Smooth muscle cell (in vitro differentiated cells): ENCODE results near the gene RALGPS2. TPM values are rescaled to one million over a fixed set of nuclear protein-coding genes. Genes with fewer than 3 reads are reported as not detected.

ENCODE experiments used
- DNase-seq: peaks from one replicate; lab custom pipeline; 2025; ENCODE audit not compliant: unreplicated experiment; lab: John Stamatoyannopoulos, UW
- H2AFZ ChIP-seq: fragments of 200-600 bp; sonication (generic); 2 replicates; pipeline ENCODE4 v1.6.0; 2016; ENCODE audit warnings: antibody characterized with exemption, low read depth, mild to moderate bottlenecking
- H3F3A ChIP-seq: fragments of 200-600 bp; sonication (generic); 2 replicates; pipeline ENCODE4 v1.6.0; 2017; ENCODE audit warnings: antibody characterized with exemption, low read depth
- H3K27ac ChIP-seq: fragments of 200-600 bp; sonication (generic); 2 replicates; pipeline ENCODE4 v1.5.1; 2016; ENCODE audit warnings: low read depth, mild to moderate bottlenecking
- H3K27me3 ChIP-seq: fragments of 200-600 bp; sonication (generic); 2 replicates; pipeline ENCODE4 v1.6.1; 2016; ENCODE audit warnings: low read depth, mild to moderate bottlenecking
- H3K36me3 ChIP-seq: fragments of 200-600 bp; sonication (generic); 2 replicates; pipeline ENCODE4 v1.5.1; 2016; ENCODE audit warnings: low read depth
- H3K4me1 ChIP-seq: fragments of 200-600 bp; sonication (generic); 2 replicates; pipeline ENCODE4 v1.5.1; 2016; ENCODE audit warnings: low read depth
- H3K4me2 ChIP-seq: fragments of 200-600 bp; sonication (generic); 2 replicates; pipeline ENCODE4 v1.6.0; 2016; ENCODE audit warnings: mild to moderate bottlenecking
- H3K4me3 ChIP-seq: fragments of 200-600 bp; sonication (generic); 2 replicates; pipeline ENCODE4 v1.5.1; 2016; ENCODE audit warnings: mild to moderate bottlenecking
- H3K79me2 ChIP-seq: fragments of 200-600 bp; sonication (generic); 2 replicates; pipeline ENCODE4 v1.6.0; 2016; ENCODE audit warnings: low read depth, mild to moderate bottlenecking
- H3K9ac ChIP-seq: fragments of 200-600 bp; sonication (generic); 2 replicates; pipeline ENCODE4 v1.6.0; 2016; ENCODE audit warnings: low read depth
- H3K9me3 ChIP-seq: fragments of 200-600 bp; sonication (generic); replicated peaks from 2 replicates; pipeline ENCODE4 v1.5.1; 2016; ENCODE audit warnings: low read depth
- H4K20me1 ChIP-seq: fragments of 200-600 bp; sonication (generic); 2 replicates; pipeline ENCODE4 v1.6.0; 2016; ENCODE audit warnings: low read depth
- WGBS: methylation state at CpG from one replicate; pipeline ENCODE4 v1.1.7; 2016; ENCODE audit warnings: low lambda C conversion rate; 5-methylcytosine and 5-hydroxymethylcytosine counted together
- polyA plus RNA-seq: library from polyadenylated mRNA; unstranded; fragments of >200 nt; fragmentation: Nextera tagmentation; extraction: Ambion mirVana; gene quantifications from 2 replicates; pipeline ENCODE4 v1.2.1, GENCODE V29; 2016
- total RNA-seq: library from RNA; depleted of rRNA; stranded (reverse); fragments of >200 nt; gene quantifications from 2 replicates; pipeline ENCODE4 v1.2.3, GENCODE V29; 2014
- TF ChIP-seq, protein P1 (sequence below): fragments of 200-600 bp; sonication (generic); IDR thresholded peaks from 2 replicates; pipeline ENCODE4 v1.5.1; 2017; ENCODE audit warnings: borderline replicate concordance, mild to moderate bottlenecking, antibody characterized with exemption; ENCODE audit not compliant: insufficient read depth, poor library complexity, severe bottlenecking

The RALGPS2 gene
- total and polyA plus RNA-seq, 2 experiments from 2014 or later = 4.7 to 23.8 TPM

DNA sequence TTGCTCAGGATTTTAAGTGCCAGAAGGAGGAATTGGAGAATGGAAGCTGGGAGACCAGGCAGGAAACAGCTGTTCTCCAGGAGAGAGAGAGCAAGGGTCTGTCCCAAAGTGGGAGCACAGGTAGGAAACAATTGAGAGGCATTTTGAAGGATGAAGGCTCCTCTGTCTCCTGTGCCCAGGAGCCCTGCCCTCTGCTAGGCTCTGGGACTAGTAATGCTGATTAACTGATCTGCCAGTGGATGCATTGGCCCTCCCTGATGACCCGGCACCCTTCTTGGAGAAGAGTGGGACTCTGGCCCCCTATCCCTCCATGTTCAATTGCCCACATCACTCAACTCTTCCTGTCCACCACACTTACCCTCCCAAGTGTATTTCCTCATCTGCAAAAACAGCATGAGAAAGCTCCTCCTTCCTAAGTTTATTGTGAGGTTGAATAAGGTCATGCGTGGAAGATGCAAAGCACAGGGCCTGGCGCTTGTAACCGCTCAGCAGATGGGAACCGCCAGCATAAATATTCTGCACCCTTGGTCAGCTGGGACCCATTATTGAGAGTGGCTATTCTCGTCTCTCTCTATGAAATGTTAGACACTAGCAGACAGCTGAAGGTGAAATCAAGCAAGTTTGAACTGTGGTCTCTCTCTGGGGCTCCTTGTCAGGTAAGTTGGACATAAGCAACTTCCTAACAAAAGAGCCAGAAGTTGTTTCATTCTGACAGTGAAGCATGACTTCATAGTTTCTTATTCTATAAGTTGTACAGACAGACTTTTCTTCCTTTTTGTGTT lies 208.9 kb downstream of the RALGPS2 start:
- Histone ChIP-seq H3K4me2 (no peak overlapping the region), H3F3A (peaks cover 4% of the 10 kb centered on the region), H4K20me1 (no peaks in the 10 kb centered on the region), H3K9ac (no peak overlapping the region), H3K4me3 (no peak overlapping the region), H3K4me1 (peaks cover 11% of the 10 kb centered on the region), H3K27me3 (no peaks in the 10 kb centered on the region), H3K27ac (no peak overlapping the region), H2AFZ (no peak overlapping the region), H3K9me3 (no peaks in the 10 kb centered on the region), H3K36me3 (no peaks in the 10 kb centered on the region), H3K79me2 (no peaks in the 10 kb centered on the region)
- WGBS = 94% methylated on average over 6 of the region's 6 CpGs
- DNase-seq = no peak
- TF ChIP-seq, protein P1, sequence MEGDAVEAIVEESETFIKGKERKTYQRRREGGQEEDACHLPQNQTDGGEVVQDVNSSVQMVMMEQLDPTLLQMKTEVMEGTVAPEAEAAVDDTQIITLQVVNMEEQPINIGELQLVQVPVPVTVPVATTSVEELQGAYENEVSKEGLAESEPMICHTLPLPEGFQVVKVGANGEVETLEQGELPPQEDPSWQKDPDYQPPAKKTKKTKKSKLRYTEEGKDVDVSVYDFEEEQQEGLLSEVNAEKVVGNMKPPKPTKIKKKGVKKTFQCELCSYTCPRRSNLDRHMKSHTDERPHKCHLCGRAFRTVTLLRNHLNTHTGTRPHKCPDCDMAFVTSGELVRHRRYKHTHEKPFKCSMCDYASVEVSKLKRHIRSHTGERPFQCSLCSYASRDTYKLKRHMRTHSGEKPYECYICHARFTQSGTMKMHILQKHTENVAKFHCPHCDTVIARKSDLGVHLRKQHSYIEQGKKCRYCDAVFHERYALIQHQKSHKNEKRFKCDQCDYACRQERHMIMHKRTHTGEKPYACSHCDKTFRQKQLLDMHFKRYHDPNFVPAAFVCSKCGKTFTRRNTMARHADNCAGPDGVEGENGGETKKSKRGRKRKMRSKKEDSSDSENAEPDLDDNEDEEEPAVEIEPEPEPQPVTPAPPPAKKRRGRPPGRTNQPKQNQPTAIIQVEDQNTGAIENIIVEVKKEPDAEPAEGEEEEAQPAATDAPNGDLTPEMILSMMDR = no peak

DNA sequence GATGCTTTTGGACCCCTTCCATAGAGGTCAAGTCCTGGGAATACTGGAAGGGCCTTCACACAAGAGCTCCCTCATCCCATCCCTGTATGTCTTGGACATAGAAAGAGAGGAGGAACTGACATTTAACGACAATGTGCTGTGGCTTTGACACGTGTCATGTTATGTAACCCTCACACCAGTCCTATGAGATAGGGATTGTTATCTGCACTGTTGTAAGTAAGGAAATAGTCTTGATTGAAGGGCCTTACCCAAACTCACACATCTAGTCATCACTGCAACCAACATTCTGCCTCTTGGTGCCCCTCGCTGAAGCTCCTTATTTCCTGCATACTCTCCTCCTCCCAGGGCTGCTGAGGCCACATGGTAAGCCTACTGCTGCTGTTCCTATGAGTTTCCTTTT lies 209.5 kb downstream of the RALGPS2 start:
- H3K4me3 ChIP-seq = no peak overlapping the region
- TF ChIP-seq, protein P1 = no peak
- no peaks in the 10 kb centered on the region for H3K36me3 ChIP-seq
- H3K27me3 ChIP-seq = no peaks in the 10 kb centered on the region
- H3K79me2 ChIP-seq = no peaks in the 10 kb centered on the region
- H3K4me2 ChIP-seq = no peak overlapping the region
- H3F3A ChIP-seq = peaks cover 4% of the 10 kb centered on the region
- DNase-seq = no peak
- H3K4me1 ChIP-seq = peaks cover 5% of the 10 kb centered on the region
- no peak overlapping the region for H3K9ac ChIP-seq
- no peak overlapping the region for H3K27ac ChIP-seq
- H4K20me1 ChIP-seq = no peaks in the 10 kb centered on the region
- H2AFZ ChIP-seq = no peak overlapping the region
- no peaks in the 10 kb centered on the region for H3K9me3 ChIP-seq
- 97% methylated on average over 3 of the region's 3 CpGs for WGBS

DNA sequence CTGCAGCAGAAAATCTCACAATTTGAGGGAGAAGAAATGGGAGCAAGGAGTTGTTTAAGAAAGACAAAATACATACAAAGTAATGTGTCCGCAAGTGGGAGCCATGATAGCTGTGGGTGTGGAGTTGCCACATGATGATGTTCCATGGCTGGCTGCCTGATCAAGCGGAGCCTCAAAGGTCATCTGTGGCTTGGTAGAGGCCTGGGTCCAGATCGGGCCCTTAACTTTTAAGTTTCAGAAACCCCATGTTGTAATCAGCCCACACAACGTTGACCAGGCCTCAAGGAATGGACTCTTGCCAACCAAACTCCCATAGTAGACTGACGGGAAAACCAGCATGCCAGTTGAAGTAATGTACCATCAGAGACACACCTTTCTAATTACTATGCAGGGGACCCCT lies 210.6 kb downstream of the RALGPS2 start:
- no peak overlapping the region for H3K4me2 ChIP-seq
- no peaks in the 10 kb centered on the region for H3K79me2 ChIP-seq
- H3K36me3 ChIP-seq = no peaks in the 10 kb centered on the region
- H3F3A ChIP-seq = peaks cover 4% of the 10 kb centered on the region
- H3K9me3 ChIP-seq = no peaks in the 10 kb centered on the region
- no peak overlapping the region for H3K9ac ChIP-seq
- H3K27me3 ChIP-seq = no peaks in the 10 kb centered on the region
- no peak for DNase-seq
- 80% methylated on average over 5 of the region's 5 CpGs for WGBS
- H2AFZ ChIP-seq = no peak overlapping the region
- no peaks in the 10 kb centered on the region for H4K20me1 ChIP-seq
- H3K27ac ChIP-seq = no peak overlapping the region
- H3K4me1 ChIP-seq = peaks cover 5% of the 10 kb centered on the region
- no peak overlapping the region for H3K4me3 ChIP-seq
- TF ChIP-seq, protein P1 = no peak

DNA sequence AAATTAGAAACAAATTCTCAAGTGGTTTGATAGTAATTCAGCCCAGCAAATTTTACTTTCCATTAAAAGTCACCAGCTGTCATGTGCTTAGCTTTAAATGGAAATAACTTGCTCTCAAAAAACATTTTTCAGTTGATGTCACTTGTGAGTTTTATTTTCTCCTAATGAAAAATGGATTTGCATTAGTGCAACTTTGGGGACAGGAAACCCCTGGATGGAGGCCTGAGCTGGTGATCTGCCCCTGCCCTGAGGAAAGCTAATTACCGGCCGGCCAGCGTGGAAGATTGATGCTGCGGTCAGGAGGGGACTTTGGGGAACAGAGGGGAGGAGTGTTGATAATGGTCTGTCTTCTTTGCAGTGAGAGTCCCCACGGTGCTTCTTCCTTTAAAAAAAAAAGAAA lies 212.7 kb downstream of the RALGPS2 start:
- WGBS = 88% methylated on average over 5 of the region's 5 CpGs
- no peak overlapping the region for H2AFZ ChIP-seq
- no peaks in the 10 kb centered on the region for H3K9me3 ChIP-seq
- TF ChIP-seq, protein P1 = no peak
- no peak overlapping the region for H3K9ac ChIP-seq
- H3K27me3 ChIP-seq = no peaks in the 10 kb centered on the region
- no peaks in the 10 kb centered on the region for H3K4me1 ChIP-seq
- no peaks in the 10 kb centered on the region for H3K79me2 ChIP-seq
- no peak overlapping the region for H3K4me3 ChIP-seq
- no peaks in the 10 kb centered on the region for H3K36me3 ChIP-seq
- no peaks in the 10 kb centered on the region for H3F3A ChIP-seq
- DNase-seq = no peak
- H3K4me2 ChIP-seq = no peak overlapping the region
- no peaks in the 10 kb centered on the region for H4K20me1 ChIP-seq
- no peak overlapping the region for H3K27ac ChIP-seq
